Measurements from ENCODE around the gene WDFY3.

DNA sequence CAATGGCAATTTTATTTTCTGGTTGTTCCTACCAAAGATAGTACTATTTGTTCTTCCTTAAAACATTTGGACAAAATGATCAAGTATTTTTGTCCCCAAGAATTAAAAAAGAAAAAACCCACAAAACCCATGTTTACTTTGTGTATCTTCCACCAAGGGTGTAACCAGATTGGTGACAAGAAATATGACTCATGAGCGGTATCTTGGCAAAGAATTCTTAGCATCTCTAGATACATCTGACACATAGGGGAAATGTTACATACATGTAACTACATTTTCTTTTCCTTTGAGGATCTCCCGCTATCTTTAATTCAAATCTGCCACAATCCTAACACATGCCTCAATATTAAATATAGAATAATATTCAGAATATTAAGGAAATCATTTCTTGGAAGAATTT lies 78.7 kb downstream of the WDFY3 start:
- TF ChIP-seq, protein P1, sequence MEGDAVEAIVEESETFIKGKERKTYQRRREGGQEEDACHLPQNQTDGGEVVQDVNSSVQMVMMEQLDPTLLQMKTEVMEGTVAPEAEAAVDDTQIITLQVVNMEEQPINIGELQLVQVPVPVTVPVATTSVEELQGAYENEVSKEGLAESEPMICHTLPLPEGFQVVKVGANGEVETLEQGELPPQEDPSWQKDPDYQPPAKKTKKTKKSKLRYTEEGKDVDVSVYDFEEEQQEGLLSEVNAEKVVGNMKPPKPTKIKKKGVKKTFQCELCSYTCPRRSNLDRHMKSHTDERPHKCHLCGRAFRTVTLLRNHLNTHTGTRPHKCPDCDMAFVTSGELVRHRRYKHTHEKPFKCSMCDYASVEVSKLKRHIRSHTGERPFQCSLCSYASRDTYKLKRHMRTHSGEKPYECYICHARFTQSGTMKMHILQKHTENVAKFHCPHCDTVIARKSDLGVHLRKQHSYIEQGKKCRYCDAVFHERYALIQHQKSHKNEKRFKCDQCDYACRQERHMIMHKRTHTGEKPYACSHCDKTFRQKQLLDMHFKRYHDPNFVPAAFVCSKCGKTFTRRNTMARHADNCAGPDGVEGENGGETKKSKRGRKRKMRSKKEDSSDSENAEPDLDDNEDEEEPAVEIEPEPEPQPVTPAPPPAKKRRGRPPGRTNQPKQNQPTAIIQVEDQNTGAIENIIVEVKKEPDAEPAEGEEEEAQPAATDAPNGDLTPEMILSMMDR (IDR thresholded peaks at IDR 0.05), result no peak
- TF ChIP-seq POLR2A (IDR thresholded peaks at IDR 0.05) (no peak), POLR2AphosphoS5 (IDR thresholded peaks at IDR 0.05) (no peak)

Data from stomach (tissue), 4 donors.